Measurements from ENCODE around the gene CCDC127. TPM values are rescaled to one million over a fixed set of nuclear protein-coding genes. Genes with fewer than 3 reads are reported as not detected.

The CCDC127 gene
- total RNA-seq, 2 donors from 2014 or later, result 8.4 to 9.7 TPM

DNA sequence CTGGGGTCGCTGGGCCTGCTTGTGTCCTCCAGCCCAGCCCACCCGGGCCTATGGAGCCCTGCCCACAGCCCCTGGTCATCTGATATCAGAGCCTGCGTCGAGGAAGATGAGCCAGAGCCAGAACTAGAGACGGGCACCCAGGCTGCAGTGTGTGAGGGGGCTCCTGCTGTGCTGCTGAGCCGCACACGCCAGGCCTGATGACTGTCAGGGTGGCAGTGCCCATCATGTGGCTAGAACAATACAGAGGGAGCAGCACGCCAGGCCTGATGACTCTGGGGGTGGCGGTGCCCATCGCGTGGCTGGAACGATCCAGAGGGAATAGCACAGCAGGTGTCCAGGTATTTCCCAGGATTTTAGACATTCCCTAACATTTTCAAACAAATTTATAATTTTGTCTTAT lies 35.8 kb downstream of the CCDC127 start:
- Mint-ChIP-seq H3K9me3 (no peaks in the 10 kb centered on the region), H3K36me3 (ENCODE audit: low read depth) (peaks cover 1% of the 10 kb centered on the region), H3K4me1 (no peaks in the 10 kb centered on the region), H3K27me3 (ENCODE audit: insufficient read depth) (no peaks in the 10 kb centered on the region), H3K4me3 (no peak overlapping the region), H3K27ac (no peak overlapping the region)
- DNase-seq, result no peak
- Histone ChIP-seq H3K27ac (ENCODE audit: low read depth, low read length) (no peak overlapping the region), H3K9me3 (ENCODE audit: control insufficient read depth, low read length) (no peaks in the 10 kb centered on the region), H3K4me3 (ENCODE audit: low read length) (no peak overlapping the region), H3K36me3 (ENCODE audit: control insufficient read depth, insufficient read depth, low read length) (no peaks in the 10 kb centered on the region), H3K9ac (ENCODE audit: extremely low read depth, low read length, poor library complexity, severe bottlenecking) (no peak overlapping the region), H3K27me3 (ENCODE audit: control insufficient read depth, insufficient read depth, low read length, poor library complexity, severe bottlenecking) (no peaks in the 10 kb centered on the region), H3K4me1 (ENCODE audit: control insufficient read depth, insufficient read depth, low read length) (no peaks in the 10 kb centered on the region)
- 87 to 90% methylated on average over 5 to 12 of the region's 12 CpGs for WGBS, 2 experiments (ENCODE audit: insufficient coverage in 1 of 2, insufficient read length in 1 of 2)
- TF ChIP-seq, protein P1, sequence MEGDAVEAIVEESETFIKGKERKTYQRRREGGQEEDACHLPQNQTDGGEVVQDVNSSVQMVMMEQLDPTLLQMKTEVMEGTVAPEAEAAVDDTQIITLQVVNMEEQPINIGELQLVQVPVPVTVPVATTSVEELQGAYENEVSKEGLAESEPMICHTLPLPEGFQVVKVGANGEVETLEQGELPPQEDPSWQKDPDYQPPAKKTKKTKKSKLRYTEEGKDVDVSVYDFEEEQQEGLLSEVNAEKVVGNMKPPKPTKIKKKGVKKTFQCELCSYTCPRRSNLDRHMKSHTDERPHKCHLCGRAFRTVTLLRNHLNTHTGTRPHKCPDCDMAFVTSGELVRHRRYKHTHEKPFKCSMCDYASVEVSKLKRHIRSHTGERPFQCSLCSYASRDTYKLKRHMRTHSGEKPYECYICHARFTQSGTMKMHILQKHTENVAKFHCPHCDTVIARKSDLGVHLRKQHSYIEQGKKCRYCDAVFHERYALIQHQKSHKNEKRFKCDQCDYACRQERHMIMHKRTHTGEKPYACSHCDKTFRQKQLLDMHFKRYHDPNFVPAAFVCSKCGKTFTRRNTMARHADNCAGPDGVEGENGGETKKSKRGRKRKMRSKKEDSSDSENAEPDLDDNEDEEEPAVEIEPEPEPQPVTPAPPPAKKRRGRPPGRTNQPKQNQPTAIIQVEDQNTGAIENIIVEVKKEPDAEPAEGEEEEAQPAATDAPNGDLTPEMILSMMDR (conservative IDR thresholded peaks at IDR 0.05), result no peak

DNA sequence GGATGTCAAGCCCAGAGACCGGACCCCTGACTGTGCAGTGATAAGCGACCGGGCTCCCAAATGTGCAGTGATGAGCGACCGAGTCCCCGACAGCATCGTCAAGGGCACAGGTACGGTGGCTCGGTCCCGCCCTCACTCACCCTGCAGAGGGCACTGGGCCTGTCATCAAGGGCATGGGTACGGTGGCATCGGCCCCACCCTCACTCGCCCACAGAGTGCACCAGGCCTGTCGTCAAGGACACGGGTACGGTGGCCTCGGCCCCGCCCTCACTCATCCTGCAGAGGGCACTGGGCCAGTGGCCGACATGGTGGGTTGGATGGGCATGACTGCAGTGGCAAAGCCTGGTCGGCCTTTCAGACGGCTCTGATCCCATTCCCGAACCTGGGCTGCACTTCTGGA lies 36.4 kb downstream of the CCDC127 start:
- no peak overlapping the region for H3K4me3 Mint-ChIP-seq
- TF ChIP-seq, protein P1 (conservative IDR thresholded peaks at IDR 0.05), result no peak
- no peak for DNase-seq
- H3K27ac ChIP-seq (ENCODE audit: low read depth, low read length), result no peak overlapping the region
- no peaks in the 10 kb centered on the region for H3K9me3 Mint-ChIP-seq
- H3K9me3 ChIP-seq (ENCODE audit: control insufficient read depth, low read length), result no peaks in the 10 kb centered on the region
- peaks cover 1% of the 10 kb centered on the region for H3K36me3 Mint-ChIP-seq (ENCODE audit: low read depth)
- no peaks in the 10 kb centered on the region for H3K36me3 ChIP-seq (ENCODE audit: control insufficient read depth, insufficient read depth, low read length)
- no peaks in the 10 kb centered on the region for H3K4me1 ChIP-seq (ENCODE audit: control insufficient read depth, insufficient read depth, low read length)
- no peak overlapping the region for H3K4me3 ChIP-seq (ENCODE audit: low read length)
- peaks cover 2% of the 10 kb centered on the region for H3K4me1 Mint-ChIP-seq
- H3K27me3 Mint-ChIP-seq (ENCODE audit: insufficient read depth), result no peaks in the 10 kb centered on the region
- no peak overlapping the region for H3K9ac ChIP-seq (ENCODE audit: extremely low read depth, low read length, poor library complexity, severe bottlenecking)
- H3K27ac Mint-ChIP-seq, result no peak overlapping the region
- H3K27me3 ChIP-seq (ENCODE audit: control insufficient read depth, insufficient read depth, low read length, poor library complexity, severe bottlenecking), result no peaks in the 10 kb centered on the region
- WGBS, 2 experiments (ENCODE audit: insufficient coverage in 1 of 2, insufficient read length in 1 of 2), result 96 to 97% methylated on average over 12 to 22 of the region's 22 CpGs

DNA sequence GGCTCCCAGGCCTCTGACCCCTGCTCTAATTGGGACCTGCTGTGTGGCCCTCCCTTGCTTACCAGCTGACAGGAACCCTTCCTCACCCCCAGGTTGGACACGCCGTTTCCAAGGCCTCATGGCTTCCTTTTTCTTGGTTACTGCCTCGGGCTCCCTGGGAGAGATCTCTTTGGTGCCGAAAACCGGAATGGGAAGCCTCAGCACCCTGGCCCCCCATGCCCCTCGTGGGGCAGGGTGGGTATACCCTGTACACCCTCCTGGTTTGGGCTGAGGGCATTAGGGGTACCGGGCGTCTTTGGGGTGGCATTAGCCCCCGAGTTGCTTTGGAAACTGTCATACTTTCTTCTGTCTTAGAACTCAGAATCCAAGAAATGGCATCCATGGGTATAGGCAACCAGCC lies 36.8 kb downstream of the CCDC127 start:
- H3K27me3 ChIP-seq (ENCODE audit: control insufficient read depth, insufficient read depth, low read length, poor library complexity, severe bottlenecking), result no peaks in the 10 kb centered on the region
- H3K4me3 Mint-ChIP-seq, result no peak overlapping the region
- peaks cover 2% of the 10 kb centered on the region for H3K4me1 ChIP-seq (ENCODE audit: control insufficient read depth, insufficient read depth, low read length)
- H3K4me3 ChIP-seq (ENCODE audit: low read length), result no peak overlapping the region
- WGBS, 2 experiments (ENCODE audit: insufficient coverage in 1 of 2, insufficient read length in 1 of 2), result 90 to 93% methylated on average over 8 to 9 of the region's 9 CpGs
- H3K36me3 ChIP-seq (ENCODE audit: control insufficient read depth, insufficient read depth, low read length), result no peaks in the 10 kb centered on the region
- H3K27ac Mint-ChIP-seq, result no peak overlapping the region
- H3K4me1 Mint-ChIP-seq, result peaks cover 6% of the 10 kb centered on the region
- H3K27me3 Mint-ChIP-seq (ENCODE audit: insufficient read depth), result no peaks in the 10 kb centered on the region
- H3K9me3 Mint-ChIP-seq, result no peaks in the 10 kb centered on the region
- no peak for DNase-seq
- no peak overlapping the region for H3K9ac ChIP-seq (ENCODE audit: extremely low read depth, low read length, poor library complexity, severe bottlenecking)
- TF ChIP-seq, protein P1 (conservative IDR thresholded peaks at IDR 0.05), result no peak
- H3K9me3 ChIP-seq (ENCODE audit: control insufficient read depth, low read length), result no peaks in the 10 kb centered on the region
- peaks cover 1% of the 10 kb centered on the region for H3K36me3 Mint-ChIP-seq (ENCODE audit: low read depth)
- H3K27ac ChIP-seq (ENCODE audit: low read depth, low read length), result no peak overlapping the region
